OCI-LY7 (cell line): ENCODE results near the gene KPTN. TPM values are rescaled to one million over a fixed set of nuclear protein-coding genes. Genes with fewer than 3 reads are reported as not detected.

Source experiments
- BruUV-seq: library from RNA; stranded (reverse); fragments of 400-500 nt; replicated peaks from 2 replicates; lab custom pipeline; 2021; lab: Mats Ljungman, UMichigan
- CTCF ChIA-PET: fragments of 300-600 bp; sonication (Branson Sonifier 250); formaldehyde crosslinking; loops from one replicate; lab custom pipeline; 2022; ENCODE audit warnings: antibody characterized with exemption; ENCODE audit not compliant: unreplicated experiment; lab: Charles Lee
- POLR2A ChIA-PET: fragments of 300-600 bp; sonication (Branson Sonifier 250); formaldehyde crosslinking; loops from one replicate; lab custom pipeline; 2022; ENCODE audit warnings: antibody characterized with exemption; lab: Charles Lee
- DNase-seq: peaks from one replicate; pipeline ENCODE4 v3.0.0-alpha.2; 2015; ENCODE audit warnings: low spot score
- H2AFZ ChIP-seq: fragments of 200-600 bp; sonication (generic), shearing (Covaris generic); 2 replicates; pipeline ENCODE4 v1.6.1; 2014; ENCODE audit warnings: mild to moderate bottlenecking, antibody characterized with exemption, low read length, moderate library complexity
- H3K27ac ChIP-seq: fragments of 200-600 bp; sonication (generic); 2 replicates; pipeline ENCODE4 v1.5.1; 2014; ENCODE audit warnings: mixed run types, low read depth, mild to moderate bottlenecking, moderate library complexity, low read length, inconsistent platforms; ENCODE audit not compliant: poor library complexity, severe bottlenecking
- H3K36me3 ChIP-seq: fragments of 200-600 bp; sonication (generic); 2 replicates; pipeline ENCODE4 v1.6.1; 2014; ENCODE audit warnings: mild to moderate bottlenecking, antibody characterized with exemption, low read length, moderate library complexity, mixed read lengths; ENCODE audit not compliant: insufficient read depth
- H3K4me1 ChIP-seq: fragments of 200-600 bp; sonication (generic); 2 replicates; pipeline ENCODE4 v1.5.1; 2014; ENCODE audit warnings: mild to moderate bottlenecking, low read length; ENCODE audit not compliant: insufficient read depth, poor library complexity, severe bottlenecking
- H3K4me2 ChIP-seq: fragments of 200-600 bp; sonication (generic); 2 replicates; pipeline ENCODE4 v1.6.1; 2014; ENCODE audit warnings: mild to moderate bottlenecking, low read length
- H3K4me3 ChIP-seq: fragments of 200-600 bp; sonication (generic); 2 replicates; pipeline ENCODE4 v1.5.1; 2014; ENCODE audit warnings: mild to moderate bottlenecking, low read depth, low read length; ENCODE audit not compliant: poor library complexity, severe bottlenecking
- H3K79me2 ChIP-seq: fragments of 200-600 bp; sonication (generic); 2 replicates; pipeline ENCODE4 v1.6.1; 2016; ENCODE audit warnings: low read depth, mild to moderate bottlenecking, low read length, moderate library complexity, mixed read lengths; ENCODE audit not compliant: insufficient read depth
- H3K9me2 ChIP-seq: fragments of 200-600 bp; sonication (generic); 2 replicates; pipeline ENCODE4 v1.6.1; 2016; ENCODE audit warnings: mild to moderate bottlenecking, low read length, mixed read lengths; ENCODE audit not compliant: insufficient read depth
- H3K9me3 ChIP-seq: fragments of 200-600 bp; sonication (generic); 2 replicates; pipeline ENCODE4 v1.6.1; 2014; ENCODE audit warnings: mild to moderate bottlenecking, mixed run types, low read length, mixed read lengths
- H4K20me1 ChIP-seq: fragments of 200-600 bp; sonication (generic); 2 replicates; pipeline ENCODE4 v1.6.1; 2014; ENCODE audit warnings: mild to moderate bottlenecking, antibody characterized with exemption, low read length, moderate library complexity, mixed read lengths; ENCODE audit not compliant: insufficient read depth
- CTCF ChIP-seq: fragments of 200-600 bp; sonication (generic); conservative IDR thresholded peaks from 2 replicates; pipeline ENCODE4 v1.5.1; 2014; ENCODE audit warnings: mild to moderate bottlenecking, antibody characterized with exemption, low read length, moderate library complexity, mixed read lengths
- EZH2phosphoT487 ChIP-seq: fragments of 200-600 bp; sonication (generic); IDR thresholded peaks from 2 replicates; pipeline ENCODE4 v1.6.1; 2018; ENCODE audit warnings: low read depth, borderline replicate concordance, mild to moderate bottlenecking, mixed run types, antibody characterized with exemption, low read length, moderate library complexity, mixed read lengths
- intact Hi-C: fragments of 100-400 bp; cut with micrococcal nuclease; formaldehyde crosslinking; loops from one replicate; pipeline ENCODE4 v1.10.0; 2022; ENCODE audit not compliant: unreplicated experiment
- total RNA-seq, 2 experiments: library from RNA; depleted of rRNA in 1 of 2; stranded (reverse); fragments of >200 nt in 1 of 2; shearing (Covaris generic) in 1 of 2; gene quantifications; 2 replicates each; pipeline ENCODE4 v1.2.3, GENCODE V29; 2014 to 2022

Gene KPTN
- total RNA-seq, 2 experiments from 2014 or later = 13.6 to 14.0 TPM

- H3K9me2 ChIP-seq = no peaks in the 10 kb centered on the region
- CTCF ChIA-PET = no interaction called here
- H2AFZ ChIP-seq = no peak overlapping the region
- no peaks in the 10 kb centered on the region for H3K79me2 ChIP-seq
- TF ChIP-seq CTCF (no peak), EZH2phosphoT487 (no peak)
- H3K36me3 ChIP-seq = no peaks in the 10 kb centered on the region
- intact Hi-C loops = no loop called here
- POLR2A ChIA-PET = no interaction called here
- H3K4me1 ChIP-seq = peaks cover 8% of the 10 kb centered on the region
- no TSS peak for BruUV-seq
- H3K9me3 ChIP-seq = no peaks in the 10 kb centered on the region
- no peak overlapping the region for H3K4me2 ChIP-seq
- H4K20me1 ChIP-seq = no peaks in the 10 kb centered on the region
- DNase-seq = peak; percentile 13
- no peak overlapping the region for H3K4me3 ChIP-seq
- H3K27ac ChIP-seq = no peak overlapping the region
Measured at GRCh38 chr19:47445937-47446402, 38.0 kb downstream of the KPTN start.

- Histone ChIP-seq H4K20me1 (no peaks in the 10 kb centered on the region), H3K4me2 (no peak overlapping the region), H3K9me3 (no peaks in the 10 kb centered on the region), H3K9me2 (no peaks in the 10 kb centered on the region), H2AFZ (no peak overlapping the region), H3K4me1 (peaks cover 8% of the 10 kb centered on the region), H3K4me3 (no peak overlapping the region), H3K36me3 (no peaks in the 10 kb centered on the region), H3K27ac (no peak overlapping the region), H3K79me2 (no peaks in the 10 kb centered on the region)
- DNase-seq = no peak
- ChIA-PET POLR2A (no interaction called here), CTCF (no interaction called here)
- intact Hi-C loops = no loop called here
- BruUV-seq = no TSS peak
- no peak for TF ChIP-seq CTCF
- TF ChIP-seq EZH2phosphoT487 = no peak
Measured at GRCh38 chr19:47445527-47445926, 38.5 kb downstream of the KPTN start.

GRCh38 chr19:47444388-47444821 lies 39.6 kb downstream of the KPTN start:
- H3K9me3 ChIP-seq = no peaks in the 10 kb centered on the region
- DNase-seq = no peak
- POLR2A ChIA-PET = no interaction called here
- BruUV-seq = no TSS peak
- CTCF ChIA-PET = no interaction called here
- H2AFZ ChIP-seq = no peak overlapping the region
- H3K36me3 ChIP-seq = no peaks in the 10 kb centered on the region
- intact Hi-C loops = no loop called here
- no peaks in the 10 kb centered on the region for H3K9me2 ChIP-seq
- H3K27ac ChIP-seq = no peak overlapping the region
- H4K20me1 ChIP-seq = no peaks in the 10 kb centered on the region
- H3K79me2 ChIP-seq = no peaks in the 10 kb centered on the region
- TF ChIP-seq CTCF (no peak), EZH2phosphoT487 (no peak)
- no peak overlapping the region for H3K4me3 ChIP-seq
- H3K4me2 ChIP-seq = no peak overlapping the region
- H3K4me1 ChIP-seq = peaks cover 8% of the 10 kb centered on the region
